ES-I3 (cell line): ENCODE data around the gene PLXNA4.

ENCODE experiments used
- H3K36me3 ChIP-seq: 2 replicates; pipeline ENCODE4 v1.6.1; 2013; ENCODE audit warnings: mild to moderate bottlenecking, low read length, control low read depth, moderate library complexity; ENCODE audit not compliant: insufficient read depth
- H3K4me1 ChIP-seq: 2 replicates; pipeline ENCODE4 v1.6.1; 2013; ENCODE audit warnings: mild to moderate bottlenecking, control low read depth, low read length; ENCODE audit not compliant: insufficient read depth
- H3K9ac ChIP-seq: 2 replicates; pipeline ENCODE4 v1.6.1; 2013; ENCODE audit warnings: low read depth, mild to moderate bottlenecking, low read length, moderate library complexity
- H3K9me3 ChIP-seq: 2 replicates; pipeline ENCODE4 v1.6.1; 2013; ENCODE audit warnings: mild to moderate bottlenecking, low read length, moderate library complexity; ENCODE audit not compliant: control insufficient read depth, insufficient read depth

PLXNA4 gene

DNA sequence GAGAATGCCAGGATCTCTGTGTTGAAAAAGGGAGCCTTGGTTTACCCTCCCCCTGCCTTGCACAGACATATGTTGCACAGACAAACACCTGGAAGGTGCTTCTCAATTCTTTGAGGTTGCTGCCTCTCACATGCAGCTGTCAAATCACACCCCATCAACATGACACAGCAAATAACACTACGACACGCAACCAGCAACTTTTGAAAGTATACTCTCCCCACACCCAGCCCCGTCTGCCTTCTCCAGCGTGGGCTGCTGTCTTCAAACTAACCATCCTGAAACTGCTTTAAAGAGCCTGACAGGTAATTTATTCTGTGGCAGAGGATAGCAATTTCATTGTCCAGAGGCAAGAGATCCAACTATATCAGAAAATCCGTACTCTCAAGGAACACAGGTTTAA is 136.1 kb downstream of the PLXNA4 start:
- Histone ChIP-seq H3K36me3 (no peaks in the 10 kb centered on the region), H3K9me3 (no peaks in the 10 kb centered on the region), H3K9ac (no peak overlapping the region), H3K4me1 (no peaks in the 10 kb centered on the region)

DNA sequence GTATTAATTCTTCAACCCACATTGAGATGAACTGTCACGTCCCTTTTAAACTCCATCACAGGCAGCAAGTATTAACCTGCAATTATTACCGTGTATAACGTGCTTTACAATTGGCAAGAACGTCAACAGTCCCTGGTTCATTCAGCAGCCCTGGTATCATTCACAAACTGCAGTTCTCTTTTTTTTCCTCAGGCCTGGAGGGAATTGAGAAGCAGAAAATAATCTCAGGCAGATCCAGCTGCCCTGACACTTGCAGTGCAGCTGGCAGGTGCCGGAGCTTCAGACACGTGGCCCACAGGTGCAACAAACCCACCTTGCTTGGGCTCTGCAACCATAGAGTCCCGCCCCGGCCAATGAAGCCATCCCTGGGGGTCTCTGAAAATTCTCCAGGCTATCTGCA is 137.3 kb downstream of the PLXNA4 start:
- Histone ChIP-seq H3K4me1 (no peaks in the 10 kb centered on the region), H3K36me3 (no peaks in the 10 kb centered on the region), H3K9ac (no peak overlapping the region), H3K9me3 (no peaks in the 10 kb centered on the region)

DNA sequence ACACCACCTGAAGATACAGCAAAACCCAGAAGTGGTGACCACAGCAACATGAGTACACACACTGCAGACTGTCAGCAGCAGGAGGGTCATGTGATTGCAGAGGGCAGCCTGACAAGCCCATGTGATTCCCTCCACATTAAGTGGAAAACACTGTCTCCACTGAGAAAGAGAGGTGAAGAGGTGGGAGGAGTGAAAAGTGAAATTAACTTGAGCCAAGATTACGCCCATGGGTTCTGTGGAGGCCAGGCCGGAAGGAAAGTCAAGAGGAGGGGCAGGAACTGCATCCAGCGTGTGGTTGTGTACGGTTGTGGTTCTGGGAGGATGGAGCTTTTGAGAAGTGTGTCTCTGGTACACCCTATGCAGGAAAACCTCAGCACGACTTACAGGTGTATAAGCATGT is 138.5 kb downstream of the PLXNA4 start:
- no peaks in the 10 kb centered on the region for H3K9me3 ChIP-seq
- no peaks in the 10 kb centered on the region for H3K36me3 ChIP-seq
- no peak overlapping the region for H3K9ac ChIP-seq
- H3K4me1 ChIP-seq, result no peaks in the 10 kb centered on the region

DNA sequence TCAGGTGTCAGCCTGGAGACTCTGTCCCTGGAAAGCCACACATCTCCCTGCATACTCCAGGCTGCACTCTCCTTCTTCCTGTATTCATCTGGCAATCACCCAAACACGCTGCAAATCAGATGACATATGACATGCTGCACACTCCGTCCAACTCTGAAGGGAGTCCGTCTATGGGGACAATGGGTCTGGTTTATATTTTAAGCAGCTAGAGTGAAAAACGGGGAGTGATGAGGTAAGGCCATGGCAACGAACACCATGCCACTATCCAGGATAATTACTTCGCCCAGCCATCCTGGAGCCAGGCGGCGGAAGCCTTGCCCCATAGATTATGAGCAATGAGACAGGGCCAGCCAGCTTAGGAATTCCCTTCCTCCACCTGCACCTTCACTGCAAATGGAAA is 140.1 kb downstream of the PLXNA4 start:
- H3K36me3 ChIP-seq, result no peaks in the 10 kb centered on the region
- H3K9ac ChIP-seq, result no peak overlapping the region
- no peaks in the 10 kb centered on the region for H3K9me3 ChIP-seq
- H3K4me1 ChIP-seq, result no peaks in the 10 kb centered on the region

DNA sequence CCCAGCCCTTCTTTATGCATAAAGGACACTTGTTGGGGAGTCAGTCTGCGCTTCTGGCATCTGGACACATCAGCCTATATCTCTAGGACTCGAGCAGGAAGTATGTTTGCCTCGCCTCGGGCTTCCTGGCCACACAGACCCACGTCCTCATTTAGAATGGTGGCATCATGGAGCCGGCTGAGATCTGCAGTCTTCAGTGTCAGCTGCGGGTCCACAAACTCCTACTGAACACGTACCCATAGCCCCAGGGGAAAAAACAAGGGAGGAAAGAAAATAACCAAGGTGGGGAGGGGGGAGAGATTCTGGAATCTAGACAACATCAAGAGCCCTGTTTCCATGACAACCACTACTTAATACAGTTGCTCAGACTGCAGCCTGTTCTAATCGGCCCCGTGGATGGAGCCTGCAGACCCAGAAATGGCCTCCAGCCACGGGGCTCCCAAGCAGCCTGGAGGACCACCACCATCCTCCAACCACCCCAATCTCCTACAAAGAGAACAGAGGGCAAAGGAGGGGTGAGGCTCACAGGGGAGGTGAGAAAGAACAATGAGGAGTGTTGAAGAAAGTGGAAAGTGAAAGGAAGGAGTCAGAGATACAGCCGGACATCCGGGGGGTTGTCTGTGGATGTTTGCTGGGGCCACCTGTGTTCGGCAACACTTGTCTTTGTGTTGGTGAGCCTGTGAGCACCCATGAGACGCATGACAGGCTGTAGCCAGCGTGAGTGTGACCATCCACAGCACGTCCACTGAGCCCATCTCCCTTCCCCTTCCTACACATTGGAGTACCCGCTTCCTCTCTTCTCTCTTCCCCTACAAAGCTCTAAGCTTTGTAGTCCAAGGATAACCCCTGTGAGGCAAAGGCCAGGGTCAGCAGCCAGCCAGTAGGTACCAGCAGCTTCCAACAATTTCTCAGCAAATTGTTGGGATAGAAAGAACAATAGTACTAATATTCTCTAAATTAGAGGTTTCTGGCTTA is 141.0 kb downstream of the PLXNA4 start:
- H3K9me3 ChIP-seq, result no peaks in the 10 kb centered on the region
- H3K4me1 ChIP-seq, result no peaks in the 10 kb centered on the region
- H3K36me3 ChIP-seq, result no peaks in the 10 kb centered on the region
- no peak overlapping the region for H3K9ac ChIP-seq

DNA sequence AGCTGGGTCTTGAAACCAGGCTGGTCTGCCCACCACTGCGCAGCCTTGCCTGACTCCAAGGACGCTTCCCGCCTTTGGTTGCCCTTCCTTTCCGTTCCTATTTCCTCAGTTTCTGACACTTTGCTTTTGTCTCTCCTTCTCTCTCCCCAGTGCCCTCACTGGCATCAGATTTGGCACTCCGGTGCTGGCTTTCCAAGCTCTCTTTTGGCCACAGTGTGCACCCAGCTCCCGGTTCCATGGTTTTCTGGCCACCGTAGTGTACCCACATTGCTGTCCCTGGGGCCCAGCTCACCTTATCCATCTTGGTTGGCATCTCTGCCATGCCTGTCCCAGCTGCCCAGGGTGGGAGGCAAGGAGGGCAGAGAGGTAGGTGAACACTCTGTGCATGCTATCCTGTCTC is 142.2 kb downstream of the PLXNA4 start:
- no peaks in the 10 kb centered on the region for H3K4me1 ChIP-seq

DNA sequence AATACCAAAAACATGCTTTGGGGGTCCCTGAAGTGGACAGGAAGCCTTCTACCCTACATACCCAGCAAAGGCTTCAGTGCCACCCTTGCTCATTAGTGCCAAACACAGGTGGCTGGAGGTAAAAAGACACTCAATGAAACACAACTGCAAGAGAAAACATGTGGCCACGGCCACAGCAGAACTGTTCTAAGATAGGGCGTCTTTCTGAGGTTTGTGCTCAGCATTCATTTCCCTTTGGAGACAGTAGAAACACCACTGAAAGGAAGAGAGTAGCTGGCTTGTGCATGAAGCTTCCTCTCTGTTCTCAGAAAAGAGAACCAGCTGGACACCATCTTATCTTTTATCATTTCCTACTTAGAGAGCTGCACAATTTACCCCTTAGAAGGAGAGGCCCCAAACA is 143.0 kb downstream of the PLXNA4 start:
- H3K4me1 ChIP-seq, result no peaks in the 10 kb centered on the region
- H3K36me3 ChIP-seq, result no peaks in the 10 kb centered on the region
- H3K9ac ChIP-seq, result no peak overlapping the region
- H3K9me3 ChIP-seq, result no peaks in the 10 kb centered on the region

More for the DNA sequence above, 142.2 kb downstream of the PLXNA4 start:
- no peaks in the 10 kb centered on the region for H3K36me3 ChIP-seq
- H3K9me3 ChIP-seq, result no peaks in the 10 kb centered on the region
- no peak overlapping the region for H3K9ac ChIP-seq

DNA sequence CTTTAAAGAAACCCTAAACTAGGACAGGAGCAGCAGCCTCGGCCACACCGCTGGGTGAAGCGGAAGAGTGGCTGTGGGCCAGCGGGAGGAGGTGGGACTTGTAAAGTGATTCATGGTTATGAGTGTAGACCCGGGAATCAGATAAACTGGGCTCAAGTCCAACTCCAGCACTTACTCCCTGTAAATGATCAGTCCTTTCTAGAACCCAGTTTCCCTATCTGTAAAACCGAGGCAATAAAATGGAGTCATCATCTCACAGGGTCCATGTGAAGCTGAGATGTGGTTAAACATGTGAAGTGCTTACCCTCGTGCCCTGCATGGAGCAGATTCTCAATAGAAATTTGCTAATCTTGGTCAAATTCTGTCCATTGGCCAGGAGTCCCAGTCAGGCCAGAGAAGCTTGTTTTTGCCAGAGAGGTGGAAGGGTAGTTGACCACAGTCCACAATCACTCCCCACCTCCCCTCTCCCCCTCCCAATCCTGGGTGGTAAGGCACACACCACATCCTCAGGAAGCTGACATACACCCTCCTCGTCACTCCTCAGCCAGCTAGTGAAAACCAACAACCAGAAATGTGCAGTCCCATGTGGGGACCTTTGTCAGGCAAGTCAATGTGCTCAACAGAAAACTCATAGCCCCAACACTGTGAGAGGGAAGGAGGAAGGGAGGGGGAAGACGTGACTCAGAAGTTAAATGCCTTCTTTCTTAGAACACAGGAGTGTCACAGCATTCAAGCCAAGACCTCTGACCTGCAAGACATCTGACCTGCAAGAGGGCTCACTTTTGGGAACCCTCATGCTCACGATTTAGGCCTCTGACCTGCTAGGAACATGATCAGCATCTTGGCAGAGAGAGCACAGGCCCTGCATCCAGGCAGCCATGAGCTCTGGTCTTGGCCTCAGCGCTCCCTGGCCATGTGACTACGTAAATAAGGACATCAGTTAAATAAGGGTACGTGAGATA is 145.1 kb downstream of the PLXNA4 start:
- Histone ChIP-seq H3K36me3 (no peaks in the 10 kb centered on the region), H3K9me3 (no peaks in the 10 kb centered on the region), H3K9ac (no peak overlapping the region), H3K4me1 (no peaks in the 10 kb centered on the region)

DNA sequence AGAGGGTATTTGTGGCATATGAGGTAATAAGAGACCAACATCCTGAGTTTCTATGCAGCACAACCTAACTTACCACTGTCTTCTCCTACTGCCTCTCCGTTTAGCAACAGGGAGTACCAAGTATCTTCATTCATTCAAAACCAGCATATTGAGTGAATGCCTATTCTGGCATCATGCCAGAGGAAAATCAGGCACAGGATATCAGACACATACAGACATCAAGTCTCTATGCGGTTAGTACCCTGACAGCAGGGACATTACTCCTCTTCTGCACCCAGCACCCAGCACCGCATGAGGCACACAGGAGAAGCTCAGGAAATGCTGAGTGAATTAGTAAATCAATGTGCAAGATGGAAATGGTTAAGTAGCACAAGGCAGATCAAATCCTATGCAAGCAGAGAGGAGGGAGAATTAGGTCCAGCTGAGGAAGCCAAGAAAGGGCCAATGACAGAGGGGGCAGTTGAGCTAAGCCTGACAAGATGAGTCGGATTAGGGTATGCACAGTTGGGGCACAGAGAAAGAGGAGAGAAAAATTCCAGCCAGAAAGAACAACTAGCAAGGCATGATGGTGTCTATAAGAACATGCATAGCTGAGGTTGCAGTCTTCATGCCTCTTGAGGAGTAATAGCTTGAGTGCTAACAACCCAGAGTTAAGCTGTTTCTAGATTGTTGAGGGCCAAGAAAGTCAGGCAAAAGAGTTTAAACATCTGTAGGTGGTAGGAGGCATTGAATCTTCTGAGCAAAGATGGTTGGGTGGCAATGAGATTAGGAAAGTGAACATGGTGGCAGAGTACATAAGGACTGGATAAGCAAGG is 146.0 kb downstream of the PLXNA4 start:
- H3K4me1 ChIP-seq, result no peaks in the 10 kb centered on the region
- H3K9ac ChIP-seq, result no peak overlapping the region
- no peaks in the 10 kb centered on the region for H3K9me3 ChIP-seq
- H3K36me3 ChIP-seq, result no peaks in the 10 kb centered on the region

DNA sequence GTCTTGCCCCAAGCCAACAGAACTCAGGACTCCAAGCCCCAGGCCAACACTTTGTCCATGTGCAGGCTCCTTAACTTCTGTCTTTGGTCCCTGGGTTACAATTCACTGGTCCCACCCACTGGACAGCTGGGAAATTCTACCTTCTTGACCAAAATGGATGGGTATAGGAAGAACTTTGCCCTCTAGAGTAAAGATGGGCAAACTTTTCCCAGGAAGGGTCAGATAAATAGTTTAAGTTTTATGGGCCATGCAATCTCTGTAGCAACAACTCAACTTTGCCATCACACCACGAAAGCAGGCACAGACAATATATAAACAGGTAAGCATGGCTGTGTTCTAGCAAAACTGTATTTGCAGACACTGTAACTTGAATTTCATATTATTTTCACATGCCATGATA is 147.1 kb downstream of the PLXNA4 start:
- Histone ChIP-seq H3K9ac (no peak overlapping the region), H3K36me3 (no peaks in the 10 kb centered on the region), H3K4me1 (0 out of 2 replicates have a peak, but pooled peaks cover 9% of the 10 kb centered on the region), H3K9me3 (no peaks in the 10 kb centered on the region)

DNA sequence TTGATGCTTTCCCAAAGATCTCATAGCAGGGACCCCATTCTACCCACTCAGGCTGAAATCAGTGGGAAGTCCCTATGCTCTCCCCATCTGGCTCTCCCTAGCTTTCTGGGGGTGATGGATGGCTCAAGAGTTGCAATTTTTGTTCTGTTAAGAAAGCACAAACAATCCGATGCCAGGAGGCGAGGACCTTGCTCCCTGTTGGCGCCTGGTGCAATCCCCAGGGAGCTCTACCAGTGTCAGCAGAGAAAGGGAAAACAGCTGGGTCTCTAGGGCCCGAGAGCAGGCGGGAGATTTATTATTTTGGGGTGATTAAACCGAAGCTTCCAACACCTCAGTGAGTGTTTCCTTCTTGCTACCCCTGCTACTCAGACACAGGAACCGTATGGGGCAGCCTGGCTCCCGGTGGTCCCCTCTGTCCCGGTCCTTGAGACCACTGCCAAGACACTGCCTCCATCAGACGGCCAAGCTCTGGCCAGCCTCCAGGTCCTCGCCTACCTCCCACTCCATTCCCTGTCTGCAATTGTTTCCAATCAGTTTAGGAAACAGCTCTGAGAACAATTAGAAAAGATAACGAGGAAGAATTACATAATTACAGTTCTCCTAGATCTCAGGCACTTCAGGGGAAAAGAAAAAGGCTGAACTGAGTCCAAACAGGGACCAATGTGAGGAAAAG is 147.9 kb downstream of the PLXNA4 start:
- Histone ChIP-seq H3K4me1 (0 out of 2 replicates have a peak, but pooled peaks cover 9% of the 10 kb centered on the region), H3K9me3 (no peaks in the 10 kb centered on the region), H3K36me3 (no peaks in the 10 kb centered on the region), H3K9ac (no peak overlapping the region)

DNA sequence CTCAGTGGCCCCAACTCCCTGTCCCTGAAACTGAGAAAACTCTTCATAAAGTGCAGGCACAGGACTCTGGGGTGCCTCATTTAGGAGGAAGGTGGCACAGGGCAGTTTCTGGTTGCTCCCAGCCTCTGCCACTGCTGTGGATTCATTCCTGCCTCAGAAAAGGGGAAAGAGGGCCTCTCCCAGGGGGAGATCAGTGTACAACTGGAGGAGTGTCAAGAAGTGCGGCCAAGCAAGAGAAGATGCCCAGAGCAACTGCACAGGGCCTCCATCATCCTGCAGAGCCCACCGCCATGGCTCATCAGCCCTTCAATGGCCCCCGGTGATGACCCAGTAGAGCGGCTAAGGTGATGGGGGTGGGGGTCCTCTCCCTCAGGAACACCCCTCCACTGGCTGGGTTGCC is 150.3 kb downstream of the PLXNA4 start:
- Histone ChIP-seq H3K36me3 (no peaks in the 10 kb centered on the region), H3K4me1 (0 out of 2 replicates have a peak, but pooled peaks cover 9% of the 10 kb centered on the region), H3K9ac (no peak overlapping the region), H3K9me3 (no peaks in the 10 kb centered on the region)

DNA sequence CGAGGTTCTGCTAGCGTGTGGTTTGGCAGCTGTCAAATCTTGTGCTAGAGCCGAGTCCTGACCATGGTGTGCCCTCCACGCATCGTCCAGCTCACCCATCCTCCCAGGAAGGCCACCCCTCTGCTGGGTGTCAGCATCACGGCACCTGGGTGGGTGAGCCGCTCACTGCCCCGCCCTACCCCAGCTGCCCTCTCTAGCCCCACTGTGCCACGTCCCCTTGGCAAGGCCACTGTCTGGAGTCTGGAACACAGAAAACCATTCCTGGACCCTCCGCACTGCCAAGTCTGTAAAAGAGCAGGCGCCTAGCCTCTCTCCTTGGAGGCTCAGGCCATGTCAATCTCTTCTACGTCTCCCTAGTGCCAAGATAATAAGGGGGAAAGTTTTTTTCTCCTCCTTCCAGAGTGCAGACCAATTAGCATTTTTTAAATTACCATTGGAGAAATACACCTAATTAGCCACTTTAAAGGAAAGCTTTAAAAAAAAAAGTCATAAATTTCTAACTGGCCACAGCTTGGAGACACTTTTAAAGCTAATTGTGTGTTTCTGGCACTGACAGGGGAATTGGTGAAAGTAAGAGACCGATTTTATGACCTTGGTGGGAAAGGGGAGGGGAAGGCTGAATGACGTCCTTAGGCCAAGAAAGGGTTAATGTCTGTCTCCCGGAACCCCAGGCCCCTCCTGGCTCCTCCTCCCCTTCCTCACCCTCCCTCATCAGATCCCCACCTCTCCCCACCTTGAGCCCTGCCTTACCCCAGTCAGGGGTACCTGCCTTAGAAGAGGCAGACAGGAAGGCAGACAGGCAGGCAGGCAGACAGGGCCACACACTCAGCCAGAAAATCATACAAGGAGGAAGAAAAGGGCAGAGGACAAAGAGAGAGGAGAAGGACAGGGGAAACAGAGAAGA is 151.2 kb downstream of the PLXNA4 start:
- H3K36me3 ChIP-seq, result no peaks in the 10 kb centered on the region
- no peaks in the 10 kb centered on the region for H3K9me3 ChIP-seq
- H3K9ac ChIP-seq, result no peak overlapping the region
- 0 out of 2 replicates have a peak, but pooled peaks cover 9% of the 10 kb centered on the region for H3K4me1 ChIP-seq
